Right kidney (tissue), 1 donor: ENCODE data around the gene PRKCE.

ENCODE experiments used
- DNase-seq: peaks from one replicate; pipeline ENCODE4 v3.0.0-alpha.2; 2016

PRKCE gene

GRCh38 chr2:46127176-46127575 lies 475.7 kb downstream of the PRKCE start:
- no peak for DNase-seq

DNA sequence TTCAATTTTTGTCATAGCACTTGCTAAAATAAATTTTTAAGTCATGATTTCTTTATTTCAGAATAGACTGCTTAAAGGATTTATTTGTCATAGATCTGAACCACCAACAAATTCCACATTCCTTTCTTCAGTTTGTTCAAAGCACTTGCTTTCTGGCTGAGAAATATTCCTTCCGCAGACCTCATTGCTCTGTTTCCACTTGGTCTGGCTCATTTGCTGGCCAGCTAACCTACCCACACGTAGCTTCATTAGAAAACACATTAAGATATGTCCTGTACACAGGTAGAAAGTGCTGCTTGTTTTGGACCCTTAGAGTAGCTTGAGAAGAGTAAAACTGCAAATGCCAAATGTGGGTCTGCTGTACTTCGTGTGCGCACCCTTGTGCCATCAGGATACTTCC lies 479.0 kb downstream of the PRKCE start:
- DNase-seq = no peak

DNA sequence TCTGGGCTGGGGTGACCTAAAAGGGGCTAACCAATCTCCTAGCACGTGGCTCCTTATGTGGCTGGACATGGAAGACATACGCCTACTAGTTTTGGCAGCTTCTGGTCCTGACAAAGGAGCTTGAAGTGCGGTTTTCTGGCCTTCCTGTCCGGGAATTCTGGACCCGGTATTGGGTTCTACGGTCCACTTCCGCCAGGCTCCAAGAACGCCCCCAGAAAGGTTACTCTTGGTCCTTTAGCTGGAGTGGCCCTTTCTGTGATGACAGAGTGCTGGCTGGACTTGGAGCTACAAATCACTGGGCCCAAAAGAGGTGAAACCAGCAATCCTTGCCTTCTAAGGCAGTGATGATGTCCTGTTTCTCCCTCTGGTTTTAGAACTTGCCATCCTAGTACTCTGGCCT lies 481.5 kb downstream of the PRKCE start:
- no peak for DNase-seq

DNA sequence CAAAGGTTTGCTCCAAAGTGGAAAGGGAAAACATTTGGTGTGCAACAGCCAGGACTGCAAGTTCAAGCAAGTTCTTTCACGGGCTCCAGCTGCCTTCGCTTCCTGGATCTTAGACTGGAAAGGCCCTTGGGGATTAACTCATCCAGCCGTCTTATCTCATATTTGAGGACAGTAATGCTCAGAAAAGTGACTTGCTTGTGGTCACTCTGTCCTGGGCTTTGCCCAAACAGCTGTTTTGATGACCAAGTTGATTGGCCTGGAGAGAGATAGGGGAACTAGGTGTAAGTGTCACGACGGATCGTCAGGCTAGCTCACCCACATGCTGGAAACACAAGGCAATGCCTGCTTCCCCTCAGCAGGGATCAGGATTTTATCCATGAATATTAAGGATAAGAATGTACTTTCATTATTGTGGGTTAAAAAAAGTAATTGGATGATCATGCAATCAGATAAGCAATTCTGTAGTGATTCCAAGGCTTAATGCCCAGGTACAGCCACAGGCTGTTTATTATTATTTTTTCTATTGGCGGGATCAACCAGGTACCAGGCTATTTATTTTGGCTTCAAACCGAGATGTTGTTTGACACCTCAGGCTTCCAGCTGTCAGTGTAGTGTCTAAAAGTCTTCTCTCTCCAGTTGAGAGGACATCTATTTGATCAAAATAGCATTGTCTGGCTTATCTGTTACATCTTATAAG lies 483.2 kb downstream of the PRKCE start:
- no peak for DNase-seq

GRCh38 chr2:46135228-46135855 lies 483.9 kb downstream of the PRKCE start:
- no peak for DNase-seq

- no peak for DNase-seq
These were observed 484.5 kb downstream of the PRKCE start for GRCh38 chr2:46135958-46136357.

DNA sequence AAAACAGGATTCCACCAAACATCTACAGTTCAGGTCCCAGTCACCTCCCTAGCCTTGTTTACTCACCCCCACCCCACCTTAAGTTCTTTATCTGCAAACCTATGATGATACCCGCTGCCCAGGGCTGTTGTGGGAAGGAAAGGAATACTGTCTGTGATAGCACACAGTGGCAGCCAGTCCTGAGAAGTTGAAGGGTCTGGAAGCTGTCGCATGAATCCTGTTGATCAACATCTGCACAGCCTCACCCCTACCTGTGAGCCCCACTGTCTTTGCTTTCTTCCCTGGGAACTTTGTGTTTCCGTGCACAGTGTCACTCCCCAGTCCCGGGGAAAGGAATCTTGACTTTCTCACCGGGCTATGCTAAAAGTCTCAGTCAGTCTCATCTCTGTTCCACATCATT lies 485.0 kb downstream of the PRKCE start:
- DNase-seq = no peak

DNA sequence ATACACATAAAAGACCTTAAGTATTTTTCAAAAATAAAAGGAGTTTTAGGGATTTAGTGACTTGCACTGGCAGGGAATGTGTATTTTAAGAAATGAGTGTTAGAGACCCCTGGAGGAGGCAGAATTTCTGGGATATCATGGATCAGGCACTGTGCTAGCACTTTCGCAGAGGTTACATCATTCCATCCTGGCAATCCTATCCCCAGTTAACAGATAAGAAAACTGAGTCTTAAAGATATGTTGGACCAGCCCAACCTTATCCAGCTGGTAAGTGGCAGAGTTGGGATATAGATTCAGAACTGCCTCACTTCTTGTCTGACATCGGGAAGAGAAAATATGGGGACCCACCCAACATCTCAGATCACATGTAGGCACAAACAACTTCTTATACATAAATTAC lies 485.5 kb downstream of the PRKCE start:
- DNase-seq = no peak

GRCh38 chr2:46142546-46143428 lies 491.3 kb downstream of the PRKCE start:
- no peak for DNase-seq

DNA sequence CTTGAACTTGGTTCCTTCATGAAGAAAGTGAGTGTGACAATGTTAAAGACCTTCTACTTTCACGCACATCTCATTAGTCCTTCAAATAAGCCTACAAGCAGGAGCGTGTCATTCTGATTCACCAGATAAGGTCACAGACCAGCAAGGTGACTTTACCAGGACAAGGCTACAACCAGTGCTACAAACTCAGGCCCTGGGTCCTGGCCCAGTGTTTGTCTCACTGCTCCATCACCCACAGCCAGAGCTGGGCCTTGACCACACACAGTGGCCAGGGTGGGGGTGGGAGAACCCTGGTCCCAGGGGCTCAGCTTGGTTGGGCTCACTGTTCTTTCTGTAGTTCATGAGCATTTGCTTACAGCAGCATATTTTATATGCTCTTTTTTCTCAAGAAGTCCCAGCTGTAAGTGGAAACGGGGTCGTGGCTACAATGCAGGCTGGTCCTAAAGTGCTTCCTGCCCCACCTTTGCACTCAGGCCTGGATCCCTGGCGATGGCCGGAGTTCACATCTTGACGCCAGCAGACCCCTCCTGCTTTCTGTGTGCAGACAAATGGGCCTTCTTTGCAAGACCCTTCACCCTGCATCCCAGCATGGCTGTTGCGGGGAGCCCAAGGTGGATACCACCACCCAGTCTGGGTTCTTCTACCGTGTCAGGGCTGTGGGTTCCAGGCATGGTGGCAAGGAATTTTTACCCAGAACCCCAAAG lies 492.1 kb downstream of the PRKCE start:
- no peak for DNase-seq

DNA sequence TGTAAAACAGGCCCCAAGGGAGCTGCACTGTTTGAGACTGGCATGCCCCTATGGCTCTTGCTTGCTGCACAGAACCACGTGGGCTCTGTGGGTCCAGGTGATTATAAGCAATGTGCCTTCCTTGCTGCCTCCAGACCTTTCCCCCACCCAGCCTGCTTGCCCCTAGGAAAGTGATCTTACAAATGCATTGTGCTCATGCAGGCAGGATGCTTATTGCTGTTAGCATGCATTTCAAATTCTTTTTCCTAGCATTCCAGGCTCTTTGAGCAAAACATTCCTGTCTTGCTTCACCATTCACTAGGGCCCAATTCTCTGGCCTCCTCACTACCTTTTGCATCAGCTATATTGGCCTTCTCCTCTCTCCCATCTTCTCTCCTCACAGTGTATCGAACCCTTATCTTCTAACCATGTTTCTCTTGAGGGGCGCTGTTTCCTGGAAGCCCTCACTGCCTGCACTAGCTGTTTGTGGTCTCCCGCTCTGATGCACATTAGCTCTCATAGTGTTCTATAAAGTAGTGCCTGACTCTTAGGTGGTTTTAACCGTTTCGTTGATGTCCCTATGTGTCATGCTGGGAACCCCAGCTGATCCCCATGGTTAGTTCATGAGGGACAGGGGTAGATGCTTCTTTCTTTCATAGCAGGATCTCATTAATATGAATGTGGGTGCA lies 492.8 kb downstream of the PRKCE start:
- no peak for DNase-seq

DNA sequence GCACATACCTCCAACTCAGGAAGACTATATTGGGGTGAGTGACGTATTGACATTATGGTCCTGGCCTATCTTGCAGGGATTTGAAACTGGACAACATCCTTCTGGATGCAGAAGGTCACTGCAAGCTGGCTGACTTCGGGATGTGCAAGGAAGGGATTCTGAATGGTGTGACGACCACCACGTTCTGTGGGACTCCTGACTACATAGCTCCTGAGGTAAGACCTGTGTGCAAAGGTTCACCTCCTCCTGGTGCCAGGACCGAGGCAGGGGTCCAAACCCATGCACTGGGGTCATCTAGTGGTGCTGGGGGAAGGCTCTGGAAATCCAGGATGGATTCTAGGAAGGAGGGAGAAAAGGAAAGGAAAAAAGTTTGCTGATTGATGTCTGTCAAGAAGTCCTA lies 493.5 kb downstream of the PRKCE start:
- no peak for DNase-seq

- DNase-seq = no peak
These were observed 494.4 kb downstream of the PRKCE start for GRCh38 chr2:46145840-46146239.

- no peak for DNase-seq
These were observed 495.5 kb downstream of the PRKCE start for GRCh38 chr2:46146866-46147502.

- no peak for DNase-seq
These were observed 496.3 kb downstream of the PRKCE start for GRCh38 chr2:46147626-46148368.

- DNase-seq = no peak
These were observed 496.9 kb downstream of the PRKCE start for GRCh38 chr2:46148369-46148736.

- no peak for DNase-seq
These were observed 499.0 kb downstream of the PRKCE start for GRCh38 chr2:46150445-46150955.

GRCh38 chr2:46151577-46151976 lies 500.1 kb downstream of the PRKCE start:
- no peak for DNase-seq

GRCh38 chr2:46153996-46154753 lies 502.7 kb downstream of the PRKCE start:
- DNase-seq = no peak
